SK-N-SH (cell line): ENCODE measurements around the gene PRELP. TPM values are rescaled to one million over a fixed set of nuclear protein-coding genes. Genes with fewer than 3 reads are reported as not detected.

Source experiments
- CTCF ChIA-PET: fragments of 300-600, 350-600 bp; formaldehyde crosslinking; extraction: SDS; loops from one replicate; lab custom pipeline; 2021; lab: Yijun Ruan, JAX
- POLR2A ChIA-PET: fragments of 350-600 bp; sonication (Branson Sonifier 250); formaldehyde crosslinking; extraction: SDS; loops from one replicate; lab custom pipeline; 2020; ENCODE audit warnings: antibody characterized with exemption, inconsistent platforms; lab: Yijun Ruan, JAX
- DNase-seq: peaks from one replicate; pipeline ENCODE4 v3.0.0; 2012
- H2AFZ ChIP-seq: fragments of 200-600 bp; sonication (generic); 2 replicates; pipeline ENCODE4 v1.8.1; 2016; ENCODE audit warnings: antibody characterized with exemption, mild to moderate bottlenecking, low read depth
- H3F3A ChIP-seq: fragments of 200-600 bp; sonication (generic); replicated peaks from 2 replicates; pipeline ENCODE3; 2016; ENCODE audit warnings: antibody characterized with exemption, mild to moderate bottlenecking; ENCODE audit not compliant: insufficient read depth
- H3K27ac ChIP-seq, 2 experiments: fragments of 200-500 bp in 1 of 2; fragments of 200-600 bp in 1 of 2; sonication (Bioruptor generic) in 1 of 2; sonication (generic), shearing (Covaris generic) in 1 of 2; 2 replicates each; pipeline versions ENCODE4 v1.5.1 to v1.6.1; 2014 to 2016; ENCODE audit warnings: low read depth in 2 of 2, inconsistent platforms in 1 of 2, low read length in 1 of 2, mild to moderate bottlenecking in 1 of 2, mixed read lengths in 1 of 2
- H3K27me3 ChIP-seq: fragments of 200-600 bp; sonication (generic), shearing (Covaris generic); 2 replicates; pipeline ENCODE4 v1.6.1; 2016; ENCODE audit warnings: mixed run types; ENCODE audit not compliant: insufficient read depth
- H3K36me3 ChIP-seq, 2 experiments: fragments of 200-500 bp in 1 of 2; fragments of 200-600 bp in 1 of 2; sonication (Bioruptor generic) in 1 of 2; sonication (generic) in 1 of 2; replicated peaks in 1 of 2; 2 replicates each; pipeline versions ENCODE3 to v1.5.1; 2014 to 2016; ENCODE audit warnings: low read length in 1 of 2, mild to moderate bottlenecking in 1 of 2; ENCODE audit not compliant: insufficient read depth in 2 of 2, control insufficient read depth in 1 of 2
- H3K4me1 ChIP-seq, 2 experiments: fragments of 200-500 bp in 1 of 2; fragments of 200-600 bp in 1 of 2; sonication (Bioruptor generic) in 1 of 2; sonication (generic), shearing (Covaris generic) in 1 of 2; 2 replicates each; pipeline versions ENCODE4 v1.5.1 to v1.6.1; 2014 to 2016; ENCODE audit warnings: low read depth in 1 of 2, low read length in 1 of 2, mixed run types in 1 of 2; ENCODE audit not compliant: insufficient read depth in 2 of 2, control insufficient read depth in 1 of 2
- H3K4me2 ChIP-seq: fragments of 200-600 bp; sonication (generic), shearing (Covaris generic); 2 replicates; pipeline ENCODE4 v1.6.1; 2017; ENCODE audit warnings: mixed run types
- H3K4me3 ChIP-seq, 2 experiments: fragments of 200-500 bp in 1 of 2; fragments of 200-600 bp in 1 of 2; sonication (Bioruptor generic) in 1 of 2; sonication (generic), shearing (Covaris generic) in 1 of 2; 2 replicates each; pipeline versions ENCODE4 v1.5.1 to v1.8.1; 2014 to 2016; ENCODE audit warnings: low read depth in 2 of 2, inconsistent platforms in 1 of 2, low read length in 1 of 2, mild to moderate bottlenecking in 1 of 2, mixed read lengths in 1 of 2, moderate library complexity in 1 of 2
- H3K79me2 ChIP-seq: fragments of 200-600 bp; sonication (generic); 2 replicates; pipeline ENCODE4 v1.8.1; 2017; ENCODE audit warnings: mild to moderate bottlenecking; ENCODE audit not compliant: insufficient read depth
- H3K9ac ChIP-seq: fragments of 200-600 bp; sonication (generic); 2 replicates; pipeline ENCODE4 v1.6.1; 2017; ENCODE audit warnings: mixed run types
- H3K9me2 ChIP-seq: fragments of 200-600 bp; sonication (generic); 2 replicates; pipeline ENCODE4 v1.6.1; 2017; ENCODE audit warnings: mixed run types
- H3K9me3 ChIP-seq: fragments of 200-600 bp; sonication (generic); 2 replicates; pipeline ENCODE4 v1.6.1; 2017; ENCODE audit warnings: mixed run types, mild to moderate bottlenecking, moderate library complexity
- H4K20me1 ChIP-seq: fragments of 200-600 bp; sonication (generic); 2 replicates; pipeline ENCODE4 v1.6.1; 2017; ENCODE audit warnings: mild to moderate bottlenecking, mixed run types; ENCODE audit not compliant: insufficient read depth
- CTCF ChIP-seq: fragments of 200-600 bp; sonication (generic); IDR thresholded peaks from 2 replicates; pipeline ENCODE4 v1.6.1; 2017; ENCODE audit warnings: antibody characterized with exemption, mild to moderate bottlenecking, moderate library complexity
- ELF1 ChIP-seq: IDR thresholded peaks from 2 replicates; pipeline ENCODE4 v1.4.0; 2012
- EP300 ChIP-seq, 2 experiments: IDR thresholded peaks; 2 replicates each; pipeline versions ENCODE4 v1.4.0 to v1.6.1; 2012; ENCODE audit warnings: borderline replicate concordance in 1 of 2, low read depth in 1 of 2, low read length in 1 of 2
- EZH2phosphoT487 ChIP-seq: fragments of 200-600 bp; sonication (generic); IDR thresholded peaks from 2 replicates; pipeline ENCODE4 v1.6.1; 2017; ENCODE audit warnings: low read depth, mixed run types, mild to moderate bottlenecking, antibody characterized with exemption, moderate library complexity, borderline replicate concordance
- FOSL2 ChIP-seq: IDR thresholded peaks from 2 replicates; pipeline ENCODE4 v1.4.0; 2012; ENCODE audit warnings: low read depth, mild to moderate bottlenecking, moderate library complexity, borderline replicate concordance
- FOXJ3 ChIP-seq: sonication (generic); formaldehyde crosslinking; IDR thresholded peaks from 2 replicates; pipeline ENCODE4 v1.5.1; 2020; ENCODE audit warnings: mild to moderate bottlenecking, missing genetic modification reagents
- GABPA ChIP-seq: IDR thresholded peaks from 2 replicates; pipeline ENCODE4 v1.4.0; 2012; ENCODE audit warnings: low read depth, mild to moderate bottlenecking
- IRF3 ChIP-seq: fragments of 150-350 bp; IDR thresholded peaks from 2 replicates; pipeline ENCODE4 v1.6.1; 2016; ENCODE audit warnings: mild to moderate bottlenecking, low read depth, low read length
- MEF2A ChIP-seq: IDR thresholded peaks from 2 replicates; pipeline ENCODE4 v1.4.0; 2012; ENCODE audit warnings: low read depth, borderline replicate concordance
- MXI1 ChIP-seq: IDR thresholded peaks from 2 replicates; pipeline ENCODE4 v1.6.1; 2012; ENCODE audit warnings: mild to moderate bottlenecking, low read depth, low read length, improper control_type of control experiment
- NFIC ChIP-seq: IDR thresholded peaks from 2 replicates; pipeline ENCODE4 v1.4.0; 2012; ENCODE audit warnings: borderline replicate concordance
- NRF1 ChIP-seq: IDR thresholded peaks from 2 replicates; pipeline ENCODE4 v1.6.1; 2012; ENCODE audit warnings: low read depth, mild to moderate bottlenecking, low read length
- POLR2AphosphoS5 ChIP-seq: IDR thresholded peaks from 2 replicates; pipeline ENCODE4 v1.6.1; 2012; ENCODE audit warnings: low read depth, low read length
- RAD21 ChIP-seq: IDR thresholded peaks from 2 replicates; pipeline ENCODE4 v1.6.1; 2012; ENCODE audit warnings: mild to moderate bottlenecking, low read length
- REST ChIP-seq: IDR thresholded peaks from 2 replicates; pipeline ENCODE4 v1.6.1; 2012; ENCODE audit warnings: mild to moderate bottlenecking, low read depth, low read length, moderate library complexity
- RFX5 ChIP-seq: IDR thresholded peaks from 2 replicates; pipeline ENCODE4 v1.6.1; 2012; ENCODE audit warnings: mild to moderate bottlenecking, improper control_type of control experiment, low read length
- RXRA ChIP-seq: IDR thresholded peaks from 2 replicates; pipeline ENCODE4 v1.4.0; 2012; ENCODE audit warnings: low read depth, mild to moderate bottlenecking, borderline replicate concordance
- SMC3 ChIP-seq: IDR thresholded peaks from 2 replicates; pipeline ENCODE4 v1.6.1; 2012; ENCODE audit warnings: low read depth, low read length, improper control_type of control experiment
- TAF1 ChIP-seq: IDR thresholded peaks from 2 replicates; pipeline ENCODE4 v1.6.1; 2012; ENCODE audit warnings: low read depth, mild to moderate bottlenecking, low read length, moderate library complexity, borderline replicate concordance
- TCF12 ChIP-seq: IDR thresholded peaks from 2 replicates; pipeline ENCODE4 v1.4.0; 2012
- USF1 ChIP-seq: IDR thresholded peaks from 2 replicates; pipeline ENCODE4 v1.4.0; 2012; ENCODE audit warnings: low read depth, borderline replicate concordance
- YY1 ChIP-seq: IDR thresholded peaks from 2 replicates; pipeline ENCODE4 v1.4.0; 2012; ENCODE audit warnings: low read depth, mild to moderate bottlenecking
- WGBS: methylation state at CpG from one replicate; pipeline ENCODE4 v1.1.6; 2017; ENCODE audit warnings: low lambda C conversion rate; 5-methylcytosine and 5-hydroxymethylcytosine counted together
- polyA plus RNA-seq, 3 experiments: library from polyadenylated mRNA; depleted of rRNA; stranded (reverse); fragments of >200 nt; gene quantifications; 2 replicates each; pipeline ENCODE4 v1.2.3, GENCODE V29; 2012

The PRELP gene
- polyA plus RNA-seq, 1 of the 3 experiments (the other 2 are of a cell fraction) = 0.48 TPM

GRCh38 chr1:203461717-203462116 is 13.9 kb upstream of the PRELP start:
- Histone ChIP-seq H4K20me1 (no peaks in the 10 kb centered on the region), H3K79me2 (no peaks in the 10 kb centered on the region), H3K4me3 (no peak overlapping the region), H3K4me1 (peaks cover 3 to 8% of the 10 kb centered on the region in 2 experiments; a peak in 2 of 4 replicates), H3K9me3 (no peaks in the 10 kb centered on the region), H3K4me2 (no peak overlapping the region), H3K27me3 (no peaks in the 10 kb centered on the region), H2AFZ (no peak overlapping the region), H3F3A (no peaks in the 10 kb centered on the region), H3K36me3 (no peaks in the 10 kb centered on the region), H3K27ac (no peak overlapping the region), H3K9ac (no peak overlapping the region), H3K9me2 (no peaks in the 10 kb centered on the region)
- 64% methylated on average over 5 of the region's 5 CpGs for WGBS
- TF ChIP-seq TAF1 (no peak), EP300 (IDR thresholded peaks at IDR 0.05; ENCODE audit: borderline replicate concordance in 1 of 2, low read depth in 1 of 2, low read length in 1 of 2) (no peak), RAD21 (no peak), SMC3 (no peak), GABPA (no peak), ELF1 (no peak), NFIC (no peak), RXRA (no peak), IRF3 (no peak)
- CTCF ChIA-PET = interaction anchor here (1.5 kb wide), 1 partner anchor 119 kb away, joined by 4 read pairs; no protein-coding TSS in a partner anchor
- DNase-seq = no peak
- POLR2A ChIA-PET = no interaction called here

GRCh38 chr1:203462143-203462542 is 13.5 kb upstream of the PRELP start:
- WGBS = 100% methylated on average over 1 of the region's 1 CpG
- no peak overlapping the region for H3K4me2 ChIP-seq
- no peak overlapping the region for H3K27ac ChIP-seq
- no peaks in the 10 kb centered on the region for H3K27me3 ChIP-seq
- no peak overlapping the region for H3K9ac ChIP-seq
- ChIA-PET POLR2A (no interaction called here), CTCF (interaction anchor here (1.5 kb wide), 1 partner anchor 120 kb away, joined by 4 read pairs; no protein-coding TSS in a partner anchor)
- DNase-seq = no peak
- H3F3A ChIP-seq = no peaks in the 10 kb centered on the region
- no peaks in the 10 kb centered on the region for H3K36me3 ChIP-seq
- no peaks in the 10 kb centered on the region for H3K9me3 ChIP-seq
- H3K4me3 ChIP-seq = no peak overlapping the region
- H3K9me2 ChIP-seq = no peaks in the 10 kb centered on the region
- peaks cover 3 to 8% of the 10 kb centered on the region in 2 experiments; a peak in 2 of 4 replicates for H3K4me1 ChIP-seq
- no peaks in the 10 kb centered on the region for H4K20me1 ChIP-seq
- H2AFZ ChIP-seq = no peak overlapping the region
- no peaks in the 10 kb centered on the region for H3K79me2 ChIP-seq
- no peak for TF ChIP-seq REST
- no peak for TF ChIP-seq POLR2AphosphoS5
- TF ChIP-seq MXI1 = no peak
- TF ChIP-seq FOSL2 = no peak
- TF ChIP-seq ELF1 = no peak
- no peak for TF ChIP-seq EP300 (IDR thresholded peaks at IDR 0.05; ENCODE audit: borderline replicate concordance in 1 of 2, low read depth in 1 of 2, low read length in 1 of 2)
- no peak for TF ChIP-seq FOXJ3 (CRISPR knock-in tag)
- no peak for TF ChIP-seq TCF12
- no peak for TF ChIP-seq GABPA
- TF ChIP-seq RFX5 = no peak
- TF ChIP-seq YY1 = no peak
- TF ChIP-seq EZH2phosphoT487 = no peak
- TF ChIP-seq TAF1 = no peak
- no peak for TF ChIP-seq MEF2A
- no peak for TF ChIP-seq CTCF
- TF ChIP-seq NRF1 = no peak
- no peak for TF ChIP-seq USF1
